ENCODE results near the gene SLC35E2B. TPM values are rescaled to one million over a fixed set of nuclear protein-coding genes. Genes with fewer than 3 reads are reported as not detected.

Gene SLC35E2B
- total and polyA plus RNA-seq, 11 donors: 12.2 to 29.2 (median 20.1) TPM

Other genes starting within 250 kb of the SLC35E2B start
- 1 to 10 TPM in 3 of 9 donors, under 1 TPM in 4, not detected in 2; 0.12 to 3.4 (median 0.60) TPM for gene ATAD3C, start 243.1 kb downstream of the SLC35E2B start, total RNA-seq
- under 1 TPM; 0.49 to 0.53 TPM for gene ATAD3C, start 243.1 kb downstream of the SLC35E2B start, polyA plus RNA-seq
- gene ATAD3B, start 221.0 kb downstream of the SLC35E2B start, total RNA-seq: 10 to 100 TPM in 2 of 9 donors, 1 to 10 TPM in 7; 2.2 to 12.1 (median 5.8) TPM
- gene ATAD3B, start 221.0 kb downstream of the SLC35E2B start, polyA plus RNA-seq: 10 to 100 TPM; 11.0 to 15.6 TPM
- gene ATAD3A, start 180.6 kb downstream of the SLC35E2B start, total RNA-seq: 10 to 100 TPM; 11.3 to 25.3 (median 18.1) TPM
- gene ATAD3A, start 180.6 kb downstream of the SLC35E2B start, polyA plus RNA-seq: 10 to 100 TPM; 21.5 to 49.5 TPM
- gene TMEM240, start 152.2 kb downstream of the SLC35E2B start, total RNA-seq: 1 to 10 TPM in 8 of 9 donors, not detected in 1; 2.6 to 5.6 (median 4.2) TPM
- gene TMEM240, start 152.2 kb downstream of the SLC35E2B start, polyA plus RNA-seq: 10 to 100 TPM in 1 of 2 donors, 1 to 10 TPM in 1; 1.5 to 12.4 TPM
- 100 to 1,000 TPM in 5 of 9 donors, 10 to 100 TPM in 4; 76.3 to 160 (median 106) TPM for gene SSU72, start 117.9 kb downstream of the SLC35E2B start, total RNA-seq
- gene SSU72, start 117.9 kb downstream of the SLC35E2B start, polyA plus RNA-seq: 100 to 1,000 TPM; 113 to 138 TPM
- gene FNDC10, start 92.7 kb downstream of the SLC35E2B start, total RNA-seq: 1 to 10 TPM; 1.9 to 6.7 (median 3.6) TPM
- 1 to 10 TPM; 1.1 to 4.6 TPM for gene FNDC10, start 92.7 kb downstream of the SLC35E2B start, polyA plus RNA-seq
- gene MIB2, start 77.3 kb downstream of the SLC35E2B start, total RNA-seq: 100 to 1,000 TPM in 1 of 9 donors, 10 to 100 TPM in 8; 59.2 to 114 (median 76.3) TPM
- 100 to 1,000 TPM in 1 of 2 donors, 10 to 100 TPM in 1; 40.7 to 121 TPM for gene MIB2, start 77.3 kb downstream of the SLC35E2B start, polyA plus RNA-seq
- 100 to 1,000 TPM in 1 of 9 donors, 10 to 100 TPM in 8; 35.4 to 128 (median 59.0) TPM for gene MMP23B, start 60.6 kb downstream of the SLC35E2B start, total RNA-seq
- gene MMP23B, start 60.6 kb downstream of the SLC35E2B start, polyA plus RNA-seq: 10 to 100 TPM; 10.4 to 85.9 TPM
- gene CDK11B, start 33.8 kb downstream of the SLC35E2B start, total RNA-seq: 10 to 100 TPM; 20.4 to 30.9 (median 24.5) TPM
- gene CDK11B, start 33.8 kb downstream of the SLC35E2B start, polyA plus RNA-seq: 10 to 100 TPM; 34.9 to 39.4 TPM
- gene CDK11A, start 31.6 kb upstream of the SLC35E2B start, total RNA-seq: 10 to 100 TPM in 7 of 9 donors, 1 to 10 TPM in 2; 4.2 to 25.5 (median 16.7) TPM
- 10 to 100 TPM; 10.8 to 30.1 TPM for gene CDK11A, start 31.6 kb upstream of the SLC35E2B start, polyA plus RNA-seq
- 10 to 100 TPM; 17.7 to 45.2 (median 23.3) TPM for gene NADK, start 85.7 kb upstream of the SLC35E2B start, total RNA-seq
- gene NADK, start 85.7 kb upstream of the SLC35E2B start, polyA plus RNA-seq: 10 to 100 TPM; 20.4 to 26.4 TPM
- gene GNB1, start 198.3 kb upstream of the SLC35E2B start, total RNA-seq: 100 to 1,000 TPM in 7 of 9 donors, 10 to 100 TPM in 2; 83.8 to 275 (median 172) TPM
- 100 to 1,000 TPM in 1 of 2 donors, 10 to 100 TPM in 1; 52.9 to 181 TPM for gene GNB1, start 198.3 kb upstream of the SLC35E2B start, polyA plus RNA-seq
- gene CALML6, start 222.5 kb upstream of the SLC35E2B start, total RNA-seq: under 1 TPM in 3 of 9 donors, not detected in 6; 0.17 to 0.58 (median 0.29) TPM
- not detected for gene CALML6, start 222.5 kb upstream of the SLC35E2B start, polyA plus RNA-seq
- gene TMEM52, start 226.5 kb upstream of the SLC35E2B start, total RNA-seq: 1 to 10 TPM in 6 of 9 donors, under 1 TPM in 3; 0.35 to 2.4 (median 1.1) TPM
- gene TMEM52, start 226.5 kb upstream of the SLC35E2B start, polyA plus RNA-seq: 1 to 10 TPM; 1.6 to 7.9 TPM

All from heart left ventricle (tissue), 11 donors.